ENCODE data around the gene PCSK4.
"Not testable (repeated sequence)": the region's sequence is repeated elsewhere in the genome, so short reads cannot be mapped to it uniquely, and the experiment has no call there.

Gene PCSK4

GRCh38 chr19:1486720-1487575, 3.2 kb downstream of the PCSK4 start:
- DNase-seq = no peak

GRCh38 chr19:1483979-1484428, 6.1 kb downstream of the PCSK4 start:
- no peak for DNase-seq

- no peak for DNase-seq
These were observed 6.8 kb downstream of the PCSK4 start for GRCh38 chr19:1483131-1483978.

- no peak for DNase-seq
These were observed 7.6 kb downstream of the PCSK4 start for GRCh38 chr19:1482361-1483130.

- DNase-seq = no peak
These were observed 8.2 kb downstream of the PCSK4 start for GRCh38 chr19:1481893-1482360.

GRCh38 chr19:1481224-1481892, 8.8 kb downstream of the PCSK4 start:
- DNase-seq = no peak

- DNase-seq = peak; percentile 86
These were observed 11.0 kb downstream of the PCSK4 start, which contains the start of gene C19orf25 for GRCh38 chr19:1478934-1479707. TSS of gene C19orf25 (minus strand) at chr19:1479215. CDS start at chr19:1478903, 312 bp downstream.

GRCh38 chr19:1477056-1477455, 13.1 kb downstream of the PCSK4 start:
- not testable (repeated sequence) for DNase-seq

GRCh38 chr19:1475751-1476437, 14.3 kb downstream of the PCSK4 start:
- no peak for DNase-seq

- no peak for DNase-seq
These were observed 15.3 kb downstream of the PCSK4 start for GRCh38 chr19:1474765-1475351.

GRCh38 chr19:1474011-1474764, 16.0 kb downstream of the PCSK4 start:
- DNase-seq = no peak

GRCh38 chr19:1473085-1473851, 16.9 kb downstream of the PCSK4 start:
- DNase-seq = no peak

GRCh38 chr19:1472231-1473084, 17.7 kb downstream of the PCSK4 start:
- no peak for DNase-seq

- DNase-seq = no peak
These were observed 18.5 kb downstream of the PCSK4 start for GRCh38 chr19:1471515-1472160.

GRCh38 chr19:1471010-1471514, 19.1 kb downstream of the PCSK4 start:
- no peak for DNase-seq

GRCh38 chr19:1470305-1471009, 19.7 kb downstream of the PCSK4 start:
- DNase-seq = peak; percentile 57

- no peak for DNase-seq
These were observed 20.2 kb downstream of the PCSK4 start for GRCh38 chr19:1470055-1470304.
